OCI-LY7 (cell line): ENCODE measurements around the gene DIAPH2. TPM values are rescaled to one million over a fixed set of nuclear protein-coding genes. Genes with fewer than 3 reads are reported as not detected.

Experiments
- BruUV-seq: library from RNA; stranded (reverse); fragments of 400-500 nt; replicated peaks from 2 replicates; lab custom pipeline; 2021; lab: Mats Ljungman, UMichigan
- CTCF ChIA-PET: fragments of 300-600 bp; sonication (Branson Sonifier 250); formaldehyde crosslinking; loops from one replicate; lab custom pipeline; 2022; ENCODE audit warnings: antibody characterized with exemption; ENCODE audit not compliant: unreplicated experiment; lab: Charles Lee
- POLR2A ChIA-PET: fragments of 300-600 bp; sonication (Branson Sonifier 250); formaldehyde crosslinking; loops from one replicate; lab custom pipeline; 2022; ENCODE audit warnings: antibody characterized with exemption; lab: Charles Lee
- DNase-seq: peaks from one replicate; pipeline ENCODE4 v3.0.0-alpha.2; 2015; ENCODE audit warnings: low spot score
- H2AFZ ChIP-seq: fragments of 200-600 bp; sonication (generic), shearing (Covaris generic); 2 replicates; pipeline ENCODE4 v1.6.1; 2014; ENCODE audit warnings: mild to moderate bottlenecking, antibody characterized with exemption, low read length, moderate library complexity
- H3K27ac ChIP-seq: fragments of 200-600 bp; sonication (generic); 2 replicates; pipeline ENCODE4 v1.5.1; 2014; ENCODE audit warnings: mixed run types, low read depth, mild to moderate bottlenecking, moderate library complexity, low read length, inconsistent platforms; ENCODE audit not compliant: poor library complexity, severe bottlenecking
- H3K36me3 ChIP-seq: fragments of 200-600 bp; sonication (generic); 2 replicates; pipeline ENCODE4 v1.6.1; 2014; ENCODE audit warnings: mild to moderate bottlenecking, antibody characterized with exemption, low read length, moderate library complexity, mixed read lengths; ENCODE audit not compliant: insufficient read depth
- H3K4me1 ChIP-seq: fragments of 200-600 bp; sonication (generic); 2 replicates; pipeline ENCODE4 v1.5.1; 2014; ENCODE audit warnings: mild to moderate bottlenecking, low read length; ENCODE audit not compliant: insufficient read depth, poor library complexity, severe bottlenecking
- H3K4me2 ChIP-seq: fragments of 200-600 bp; sonication (generic); 2 replicates; pipeline ENCODE4 v1.6.1; 2014; ENCODE audit warnings: mild to moderate bottlenecking, low read length
- H3K4me3 ChIP-seq: fragments of 200-600 bp; sonication (generic); 2 replicates; pipeline ENCODE4 v1.5.1; 2014; ENCODE audit warnings: mild to moderate bottlenecking, low read depth, low read length; ENCODE audit not compliant: poor library complexity, severe bottlenecking
- H3K79me2 ChIP-seq: fragments of 200-600 bp; sonication (generic); 2 replicates; pipeline ENCODE4 v1.6.1; 2016; ENCODE audit warnings: low read depth, mild to moderate bottlenecking, low read length, moderate library complexity, mixed read lengths; ENCODE audit not compliant: insufficient read depth
- H3K9me2 ChIP-seq: fragments of 200-600 bp; sonication (generic); 2 replicates; pipeline ENCODE4 v1.6.1; 2016; ENCODE audit warnings: mild to moderate bottlenecking, low read length, mixed read lengths; ENCODE audit not compliant: insufficient read depth
- H3K9me3 ChIP-seq: fragments of 200-600 bp; sonication (generic); 2 replicates; pipeline ENCODE4 v1.6.1; 2014; ENCODE audit warnings: mild to moderate bottlenecking, mixed run types, low read length, mixed read lengths
- H4K20me1 ChIP-seq: fragments of 200-600 bp; sonication (generic); 2 replicates; pipeline ENCODE4 v1.6.1; 2014; ENCODE audit warnings: mild to moderate bottlenecking, antibody characterized with exemption, low read length, moderate library complexity, mixed read lengths; ENCODE audit not compliant: insufficient read depth
- EZH2phosphoT487 ChIP-seq: fragments of 200-600 bp; sonication (generic); IDR thresholded peaks from 2 replicates; pipeline ENCODE4 v1.6.1; 2018; ENCODE audit warnings: low read depth, borderline replicate concordance, mild to moderate bottlenecking, mixed run types, antibody characterized with exemption, low read length, moderate library complexity, mixed read lengths
- intact Hi-C: fragments of 100-400 bp; cut with micrococcal nuclease; formaldehyde crosslinking; loops from one replicate; pipeline ENCODE4 v1.10.0; 2022; ENCODE audit not compliant: unreplicated experiment
- total RNA-seq, 2 experiments: library from RNA; depleted of rRNA in 1 of 2; stranded (reverse); fragments of >200 nt in 1 of 2; shearing (Covaris generic) in 1 of 2; gene quantifications; 2 replicates each; pipeline ENCODE4 v1.2.3, GENCODE V29; 2014 to 2022
- TF ChIP-seq, protein P1 (sequence below): fragments of 200-600 bp; sonication (generic); conservative IDR thresholded peaks from 2 replicates; pipeline ENCODE4 v1.5.1; 2014; ENCODE audit warnings: mild to moderate bottlenecking, antibody characterized with exemption, low read length, moderate library complexity, mixed read lengths

Gene DIAPH2
- total RNA-seq, 2 experiments from 2014 or later, result 21.3 to 21.5 TPM

DNA sequence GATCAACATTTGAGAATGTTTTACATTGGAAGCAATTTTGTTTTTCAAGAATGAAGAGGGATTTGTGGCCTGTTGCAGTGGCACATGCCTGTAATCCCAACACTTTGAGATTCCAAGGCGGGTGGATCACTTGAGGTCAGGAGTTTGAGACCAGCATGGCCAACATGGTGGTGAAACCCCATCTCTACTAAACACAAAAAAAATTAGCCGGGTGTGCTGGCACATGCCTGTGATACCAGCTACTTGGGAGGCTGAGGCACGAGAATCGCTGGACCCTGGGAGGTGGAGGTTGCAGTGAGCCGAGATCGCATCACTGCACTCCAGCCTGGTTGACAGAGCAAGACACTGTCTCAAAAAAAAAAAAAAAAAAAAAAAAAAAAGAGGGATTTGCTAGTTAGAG lies 326.9 kb downstream of the DIAPH2 start:
- Histone ChIP-seq H3K36me3 (no peaks in the 10 kb centered on the region), H3K4me1 (peaks cover 4% of the 10 kb centered on the region), H3K9me2 (no peaks in the 10 kb centered on the region), H3K4me3 (no peak overlapping the region), H3K9me3 (no peaks in the 10 kb centered on the region), H3K79me2 (no peaks in the 10 kb centered on the region), H2AFZ (no peak overlapping the region), H4K20me1 (no peaks in the 10 kb centered on the region), H3K27ac (no peak overlapping the region), H3K4me2 (no peak overlapping the region)
- ChIA-PET POLR2A (interaction anchor here (0.6 kb wide), 1 partner anchor 312 kb away, joined by 6 read pairs; no protein-coding TSS in a partner anchor), CTCF (no interaction called here)
- TF ChIP-seq, protein P1, sequence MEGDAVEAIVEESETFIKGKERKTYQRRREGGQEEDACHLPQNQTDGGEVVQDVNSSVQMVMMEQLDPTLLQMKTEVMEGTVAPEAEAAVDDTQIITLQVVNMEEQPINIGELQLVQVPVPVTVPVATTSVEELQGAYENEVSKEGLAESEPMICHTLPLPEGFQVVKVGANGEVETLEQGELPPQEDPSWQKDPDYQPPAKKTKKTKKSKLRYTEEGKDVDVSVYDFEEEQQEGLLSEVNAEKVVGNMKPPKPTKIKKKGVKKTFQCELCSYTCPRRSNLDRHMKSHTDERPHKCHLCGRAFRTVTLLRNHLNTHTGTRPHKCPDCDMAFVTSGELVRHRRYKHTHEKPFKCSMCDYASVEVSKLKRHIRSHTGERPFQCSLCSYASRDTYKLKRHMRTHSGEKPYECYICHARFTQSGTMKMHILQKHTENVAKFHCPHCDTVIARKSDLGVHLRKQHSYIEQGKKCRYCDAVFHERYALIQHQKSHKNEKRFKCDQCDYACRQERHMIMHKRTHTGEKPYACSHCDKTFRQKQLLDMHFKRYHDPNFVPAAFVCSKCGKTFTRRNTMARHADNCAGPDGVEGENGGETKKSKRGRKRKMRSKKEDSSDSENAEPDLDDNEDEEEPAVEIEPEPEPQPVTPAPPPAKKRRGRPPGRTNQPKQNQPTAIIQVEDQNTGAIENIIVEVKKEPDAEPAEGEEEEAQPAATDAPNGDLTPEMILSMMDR, result no peak
- intact Hi-C loops, result no loop called here
- BruUV-seq, result no TSS peak
- DNase-seq, result no peak

DNA sequence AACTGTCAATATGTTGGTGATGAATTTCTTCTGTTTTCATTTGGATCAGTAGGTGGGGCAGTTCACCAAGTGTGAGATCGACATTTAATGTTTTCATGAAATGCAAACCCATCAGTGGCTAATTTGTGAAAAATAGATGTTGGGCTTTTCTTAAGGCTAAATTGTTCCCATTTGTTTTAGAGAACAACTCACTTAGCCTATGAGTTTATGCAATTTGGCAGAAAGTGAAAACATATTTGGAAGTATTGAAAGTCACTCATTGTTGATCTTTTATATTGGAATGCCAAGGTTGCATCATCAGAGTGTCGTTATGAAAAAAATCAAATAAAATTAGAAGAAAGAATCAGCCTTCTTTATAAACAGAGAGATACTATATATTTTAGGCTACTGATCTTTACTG lies 331.5 kb downstream of the DIAPH2 start:
- no peak for DNase-seq
- BruUV-seq, result no TSS peak

DNA sequence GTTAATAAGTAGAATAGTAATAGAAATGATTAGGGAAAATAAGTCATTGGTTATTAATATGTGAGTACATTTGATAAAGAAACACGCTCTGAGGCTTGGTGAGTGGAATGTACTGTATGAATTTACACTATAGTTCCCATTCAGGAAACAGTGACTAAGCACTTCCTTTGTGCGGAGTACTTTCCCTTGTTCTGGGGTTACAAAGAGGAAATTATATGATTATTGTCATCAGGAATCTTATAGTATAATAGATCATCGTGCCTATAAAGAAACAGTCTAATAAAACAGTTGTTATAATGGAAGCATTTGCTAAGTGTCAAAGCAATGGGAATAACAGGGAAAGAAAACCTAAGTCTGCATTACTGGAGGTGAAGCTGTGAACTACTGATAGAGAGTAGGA lies 337.0 kb downstream of the DIAPH2 start:
- intact Hi-C loops, result no loop called here
- Histone ChIP-seq H3K27ac (no peak overlapping the region), H3K79me2 (no peaks in the 10 kb centered on the region), H4K20me1 (no peaks in the 10 kb centered on the region), H3K4me3 (no peak overlapping the region), H3K9me2 (no peaks in the 10 kb centered on the region), H3K4me2 (no peak overlapping the region), H3K9me3 (no peaks in the 10 kb centered on the region), H3K4me1 (no peaks in the 10 kb centered on the region), H2AFZ (no peak overlapping the region), H3K36me3 (no peaks in the 10 kb centered on the region)
- no peak for TF ChIP-seq EZH2phosphoT487
- TF ChIP-seq, protein P1, result no peak
- BruUV-seq, result no TSS peak
- ChIA-PET CTCF (no interaction called here), POLR2A (no interaction called here)
- no peak for DNase-seq

More for the DNA sequence above, 331.5 kb downstream of the DIAPH2 start:
- Histone ChIP-seq H3K4me2 (no peak overlapping the region), H3K4me1 (peaks cover 4% of the 10 kb centered on the region), H3K79me2 (no peaks in the 10 kb centered on the region), H4K20me1 (no peaks in the 10 kb centered on the region), H3K36me3 (no peaks in the 10 kb centered on the region), H3K4me3 (no peak overlapping the region), H3K9me3 (no peaks in the 10 kb centered on the region), H3K9me2 (no peaks in the 10 kb centered on the region), H2AFZ (no peak overlapping the region), H3K27ac (no peak overlapping the region)
- CTCF ChIA-PET, result no interaction called here
- intact Hi-C loops, result no loop called here
- TF ChIP-seq, protein P1, result no peak
- TF ChIP-seq EZH2phosphoT487, result no peak
- POLR2A ChIA-PET, result interaction anchor here (0.7 kb wide), 1 partner anchor 217 kb away, joined by 3 read pairs; no protein-coding TSS in a partner anchor
